HepG2 (cell line): Measurements from ENCODE around the gene CYP26A1. TPM values are rescaled to one million over a fixed set of nuclear protein-coding genes. Genes with fewer than 3 reads are reported as not detected.
A peak's percentile ranks its signal among the peaks of the same experiment; 100 is the strongest.

Experiments
- CEBPB ChIP-seq: IDR thresholded peaks from 2 replicates; pipeline ENCODE4 v1.6.1; 2011; ENCODE audit warnings: low read depth, low read length, improper control_type of control experiment, borderline replicate concordance
- EZH2 ChIP-seq: conservative IDR thresholded peaks from 2 replicates; pipeline ENCODE4 v1.6.1; 2012; ENCODE audit warnings: mild to moderate bottlenecking, low read depth, low read length, moderate library complexity
- HES4 ChIP-seq: sonication (generic); formaldehyde crosslinking; IDR thresholded peaks from 2 replicates; pipeline ENCODE4 v1.9.0; 2021; ENCODE audit warnings: mild to moderate bottlenecking, missing genetic modification reagents, borderline replicate concordance
- HNF1B ChIP-seq: sonication (generic); formaldehyde crosslinking; IDR thresholded peaks from 2 replicates; pipeline ENCODE4 v1.5.1; 2020; ENCODE audit warnings: mild to moderate bottlenecking, moderate library complexity, missing genetic modification reagents
- HNF4A ChIP-seq: sonication (generic); formaldehyde crosslinking; IDR thresholded peaks from 2 replicates; pipeline ENCODE4 v1.4.0; 2020; ENCODE audit warnings: missing genetic modification reagents
- HNRNPH1 ChIP-seq: fragments of 200-400 bp; formaldehyde crosslinking; optimal IDR thresholded peaks from 2 replicates; pipeline ENCODE3; 2017; ENCODE audit warnings: mild to moderate bottlenecking, low read depth, low read length
- JDP2 ChIP-seq: sonication (generic); formaldehyde crosslinking; IDR thresholded peaks from 2 replicates; pipeline ENCODE4 v1.8.1; 2022; ENCODE audit warnings: missing genetic modification reagents, borderline replicate concordance
- KDM1A ChIP-seq: IDR thresholded peaks from 2 replicates; pipeline ENCODE4 v1.6.1; 2016; ENCODE audit warnings: missing compliant biosample characterization
- NFE2 ChIP-seq: sonication (generic); formaldehyde crosslinking; IDR thresholded peaks from 2 replicates; pipeline ENCODE4 v1.4.0; 2020; ENCODE audit warnings: missing genetic modification reagents
- NR2C2 ChIP-seq: sonication (generic); formaldehyde crosslinking; IDR thresholded peaks from 2 replicates; pipeline ENCODE4 v1.4.0; 2020; ENCODE audit warnings: missing genetic modification reagents, mild to moderate bottlenecking, moderate library complexity, borderline replicate concordance
- PAXIP1 ChIP-seq: sonication (generic); formaldehyde crosslinking; conservative IDR thresholded peaks from 2 replicates; pipeline ENCODE4 v1.4.0; 2020; ENCODE audit warnings: mild to moderate bottlenecking, missing genetic modification reagents, moderate library complexity
- PRPF4 ChIP-seq: fragments of 200-400 bp; formaldehyde crosslinking; IDR thresholded peaks from 2 replicates; pipeline ENCODE4 v1.6.1; 2016; ENCODE audit warnings: low read length, low read depth; ENCODE audit not compliant: poor library complexity, severe bottlenecking
- SMARCC2 ChIP-seq: fragments of 450-650 bp; IDR thresholded peaks from 2 replicates; pipeline ENCODE4 v1.6.1; 2017; ENCODE audit warnings: antibody characterized with exemption, mild to moderate bottlenecking
- SRY ChIP-seq: sonication (generic); formaldehyde crosslinking; IDR thresholded peaks from 2 replicates; pipeline ENCODE4 v1.8.0; 2022; ENCODE audit warnings: mild to moderate bottlenecking, missing genetic modification reagents
- ZFP36L2 ChIP-seq: sonication (generic); formaldehyde crosslinking; IDR thresholded peaks from 2 replicates; pipeline ENCODE4 v1.4.0; 2020; ENCODE audit warnings: missing genetic modification reagents
- ZMAT3 ChIP-seq: sonication (generic); formaldehyde crosslinking; conservative IDR thresholded peaks from 2 replicates; pipeline ENCODE4 v1.7.0; 2021; ENCODE audit warnings: missing genetic modification reagents
- ZNF317 ChIP-seq: sonication (generic); formaldehyde crosslinking; IDR thresholded peaks from 2 replicates; pipeline ENCODE4 v1.5.0; 2020; ENCODE audit warnings: mild to moderate bottlenecking, missing genetic modification reagents
- ZNF33B ChIP-seq: sonication (generic); formaldehyde crosslinking; IDR thresholded peaks from 2 replicates; pipeline ENCODE4 v1.5.1; 2020; ENCODE audit warnings: mild to moderate bottlenecking, missing genetic modification reagents
- ZNF703 ChIP-seq: sonication (generic); formaldehyde crosslinking; IDR thresholded peaks from 2 replicates; pipeline ENCODE4 v1.5.1; 2020; ENCODE audit warnings: missing genetic modification reagents, mild to moderate bottlenecking, moderate library complexity, borderline replicate concordance
- ZSCAN9 ChIP-seq: IDR thresholded peaks from 2 replicates; pipeline ENCODE4 v1.6.1; 2016; ENCODE audit warnings: borderline replicate concordance
- polyA plus RNA-seq, 8 experiments: library from polyadenylated mRNA; depleted of rRNA in 3 of 8; stranded (reverse) in 7 of 8; unstranded in 1 of 8; fragments of >200 nt; fragmentation: Illumina TruSeq in 4 of 8; extraction: Trizol in 4 of 8; gene quantifications; 2 replicates each; pipeline versions ENCODE4 v1.2.1 to v1.2.3, GENCODE V29; 2011 to 2016; ENCODE audit warnings: low read depth in 4 of 8, missing spikeins in 1 of 8, mixed read lengths in 1 of 8; ENCODE audit not compliant: insufficient read depth in 1 of 8
- total RNA-seq, 5 experiments: library from RNA; depleted of rRNA; stranded (reverse); fragments of >200 nt; fragmentation: Illumina TruSeq; extraction: Trizol; gene quantifications; 2 replicates each; pipeline ENCODE4 v1.2.3, GENCODE V29; 2016; ENCODE audit warnings: low read depth in 1 of 5
- TF ChIP-seq, protein P1 (sequence below): sonication (generic); formaldehyde crosslinking; IDR thresholded peaks from 2 replicates; pipeline ENCODE4 v1.9.0; 2021; ENCODE audit warnings: missing genetic modification reagents, borderline replicate concordance
- TF ChIP-seq, protein P2 (sequence below): sonication (generic); formaldehyde crosslinking; IDR thresholded peaks from 2 replicates; pipeline ENCODE4 v1.8.1; 2022; ENCODE audit warnings: mild to moderate bottlenecking, missing genetic modification reagents

CYP26A1 gene
- total and polyA plus RNA-seq, 2 of the 13 experiments (the other 11 are each of a cell fraction or from before 2014, with no cell fraction given) = 0.15 TPM; not detected in 1

DNA sequence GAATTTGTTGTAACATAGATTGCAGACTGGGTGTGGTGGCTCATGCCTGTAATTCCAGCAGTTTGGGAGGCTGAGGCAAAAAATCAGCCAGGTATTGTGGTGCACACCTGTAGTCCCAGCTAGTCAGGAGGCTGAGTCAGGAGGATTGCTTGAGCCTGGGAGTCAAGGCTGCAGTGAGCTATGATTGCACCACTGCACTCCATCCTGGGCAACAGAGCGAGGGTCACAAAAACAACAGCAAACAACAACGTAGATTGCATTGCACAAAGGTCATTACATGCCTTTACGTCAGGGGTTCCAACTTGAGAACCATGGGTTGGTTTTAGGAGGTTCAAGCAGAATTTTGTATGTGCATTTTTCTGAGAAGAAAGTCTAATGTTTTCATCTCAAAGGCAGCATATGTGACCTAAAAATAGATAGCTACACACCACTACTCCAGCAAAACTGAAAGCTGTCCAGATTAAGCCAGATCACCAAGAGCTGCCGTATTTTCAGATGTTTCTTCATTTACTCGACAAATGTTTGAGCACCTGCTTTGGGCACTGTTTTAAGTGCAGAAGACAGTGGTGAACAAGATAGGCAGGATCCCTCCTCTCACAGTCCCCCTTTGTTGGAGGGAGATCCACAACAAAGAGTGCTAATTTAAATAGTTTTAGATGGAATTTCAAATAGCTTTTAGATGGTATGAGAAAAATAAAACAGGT lies 41.4 kb upstream of the CYP26A1 start (continued):
- TF ChIP-seq ZNF33B (no peak), ZMAT3 (no peak), PRPF4 (no peak), HNF1B (CRISPR knock-in tag) (no peak), ZSCAN9 (CRISPR knock-in tag) (no peak), HNRNPH1 (no peak), PAXIP1 (CRISPR knock-in tag) (0 out of 2 replicates have a peak, but pooled peaks have one; percentile 19), EZH2 (no peak), CEBPB (peak; percentile 75), JDP2 (no peak), ZNF317 (CRISPR knock-in tag) (no peak), KDM1A (CRISPR knock-in tag) (peak; percentile 74; the same call in 1 of the 2 replicates), HES4 (no peak), NR2C2 (CRISPR knock-in tag) (peak; percentile 41; the same call in 1 of the 2 replicates), ZNF703 (no peak), HNF4A (CRISPR knock-in tag) (peak; percentile 73), SRY (CRISPR knock-in tag) (no peak), ZFP36L2 (CRISPR knock-in tag) (no peak), SMARCC2 (no peak), NFE2 (CRISPR knock-in tag) (no peak)
- TF ChIP-seq, protein P1, sequence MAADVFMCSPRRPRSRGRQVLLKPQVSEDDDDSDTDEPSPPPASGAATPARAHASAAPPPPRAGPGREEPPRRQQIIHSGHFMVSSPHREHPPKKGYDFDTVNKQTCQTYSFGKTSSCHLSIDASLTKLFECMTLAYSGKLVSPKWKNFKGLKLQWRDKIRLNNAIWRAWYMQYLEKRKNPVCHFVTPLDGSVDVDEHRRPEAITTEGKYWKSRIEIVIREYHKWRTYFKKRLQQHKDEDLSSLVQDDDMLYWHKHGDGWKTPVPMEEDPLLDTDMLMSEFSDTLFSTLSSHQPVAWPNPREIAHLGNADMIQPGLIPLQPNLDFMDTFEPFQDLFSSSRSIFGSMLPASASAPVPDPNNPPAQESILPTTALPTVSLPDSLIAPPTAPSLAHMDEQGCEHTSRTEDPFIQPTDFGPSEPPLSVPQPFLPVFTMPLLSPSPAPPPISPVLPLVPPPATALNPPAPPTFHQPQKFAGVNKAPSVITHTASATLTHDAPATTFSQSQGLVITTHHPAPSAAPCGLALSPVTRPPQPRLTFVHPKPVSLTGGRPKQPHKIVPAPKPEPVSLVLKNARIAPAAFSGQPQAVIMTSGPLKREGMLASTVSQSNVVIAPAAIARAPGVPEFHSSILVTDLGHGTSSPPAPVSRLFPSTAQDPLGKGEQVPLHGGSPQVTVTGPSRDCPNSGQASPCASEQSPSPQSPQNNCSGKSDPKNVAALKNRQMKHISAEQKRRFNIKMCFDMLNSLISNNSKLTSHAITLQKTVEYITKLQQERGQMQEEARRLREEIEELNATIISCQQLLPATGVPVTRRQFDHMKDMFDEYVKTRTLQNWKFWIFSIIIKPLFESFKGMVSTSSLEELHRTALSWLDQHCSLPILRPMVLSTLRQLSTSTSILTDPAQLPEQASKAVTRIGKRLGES (CRISPR knock-in tag) = no peak
- TF ChIP-seq, protein P2, sequence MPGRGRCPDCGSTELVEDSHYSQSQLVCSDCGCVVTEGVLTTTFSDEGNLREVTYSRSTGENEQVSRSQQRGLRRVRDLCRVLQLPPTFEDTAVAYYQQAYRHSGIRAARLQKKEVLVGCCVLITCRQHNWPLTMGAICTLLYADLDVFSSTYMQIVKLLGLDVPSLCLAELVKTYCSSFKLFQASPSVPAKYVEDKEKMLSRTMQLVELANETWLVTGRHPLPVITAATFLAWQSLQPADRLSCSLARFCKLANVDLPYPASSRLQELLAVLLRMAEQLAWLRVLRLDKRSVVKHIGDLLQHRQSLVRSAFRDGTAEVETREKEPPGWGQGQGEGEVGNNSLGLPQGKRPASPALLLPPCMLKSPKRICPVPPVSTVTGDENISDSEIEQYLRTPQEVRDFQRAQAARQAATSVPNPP (CRISPR knock-in tag) = no peak
